Measurements from ENCODE around the gene GAN. TPM values are rescaled to one million over a fixed set of nuclear protein-coding genes. Genes with fewer than 3 reads are reported as not detected.
"Not testable (repeated sequence)": the region's sequence is repeated elsewhere in the genome, so short reads cannot be mapped to it uniquely, and the experiment has no call there.

Gene GAN
- total RNA-seq, 1 experiment from 2014 or later: 6.8 TPM

- in situ Hi-C loops (cut with HindIII; ENCODE audit: low pct_unique_long_range_greater_than_20kb, low sequenced_read_pairs): no loop called here
Measured at GRCh38 chr16:81333356-81333755, 18.6 kb downstream of the GAN start.

GRCh38 chr16:81335669-81336068 is 20.9 kb downstream of the GAN start:
- DNase-seq (ENCODE audit: low read depth, low spot score): no peak
- in situ Hi-C loops (cut with HindIII; ENCODE audit: low pct_unique_long_range_greater_than_20kb, low sequenced_read_pairs): no loop called here

More at GRCh38 chr16:81333356-81333755, 18.6 kb downstream of the GAN start:
- DNase-seq (ENCODE audit: low read depth, low spot score): no peak

- in situ Hi-C loops (cut with HindIII; ENCODE audit: low pct_unique_long_range_greater_than_20kb, low sequenced_read_pairs): no loop called here
- no peak for DNase-seq (ENCODE audit: low read depth, low spot score)
Measured at GRCh38 chr16:81337097-81337496, 22.3 kb downstream of the GAN start.

GRCh38 chr16:81345172-81345571 is 30.4 kb downstream of the GAN start:
- in situ Hi-C loops (cut with HindIII; ENCODE audit: low pct_unique_long_range_greater_than_20kb, low sequenced_read_pairs); DNase-seq (ENCODE audit: low read depth, low spot score): not testable (repeated sequence)

- no peak for DNase-seq (ENCODE audit: low read depth, low spot score)
- in situ Hi-C loops (cut with HindIII; ENCODE audit: low pct_unique_long_range_greater_than_20kb, low sequenced_read_pairs): no loop called here
Measured at GRCh38 chr16:81347425-81347824, 32.7 kb downstream of the GAN start.

GRCh38 chr16:81349608-81350305 is 35.0 kb downstream of the GAN start:
- in situ Hi-C loops (cut with HindIII; ENCODE audit: low pct_unique_long_range_greater_than_20kb, low sequenced_read_pairs): no loop called here
- no peak for DNase-seq (ENCODE audit: low read depth, low spot score)

GRCh38 chr16:81350306-81350615 is 35.5 kb downstream of the GAN start:
- DNase-seq (ENCODE audit: low read depth, low spot score): peak; percentile 19
- in situ Hi-C loops (cut with HindIII; ENCODE audit: low pct_unique_long_range_greater_than_20kb, low sequenced_read_pairs): no loop called here

- in situ Hi-C loops (cut with HindIII; ENCODE audit: low pct_unique_long_range_greater_than_20kb, low sequenced_read_pairs): no loop called here
- no peak for DNase-seq (ENCODE audit: low read depth, low spot score)
Measured at GRCh38 chr16:81353895-81354294, 39.1 kb downstream of the GAN start.

GRCh38 chr16:81357711-81358260 is 43.0 kb downstream of the GAN start:
- in situ Hi-C loops (cut with HindIII; ENCODE audit: low pct_unique_long_range_greater_than_20kb, low sequenced_read_pairs): no loop called here
- no peak for DNase-seq (ENCODE audit: low read depth, low spot score)

GRCh38 chr16:81358860-81359259 is 44.1 kb downstream of the GAN start:
- in situ Hi-C loops (cut with HindIII; ENCODE audit: low pct_unique_long_range_greater_than_20kb, low sequenced_read_pairs): no loop called here
- no peak for DNase-seq (ENCODE audit: low read depth, low spot score)

GRCh38 chr16:81360135-81360534 is 45.4 kb downstream of the GAN start:
- no peak for DNase-seq (ENCODE audit: low read depth, low spot score)
- in situ Hi-C loops (cut with HindIII; ENCODE audit: low pct_unique_long_range_greater_than_20kb, low sequenced_read_pairs): no loop called here

GRCh38 chr16:81365731-81366130 is 51.0 kb downstream of the GAN start:
- no peak for DNase-seq (ENCODE audit: low read depth, low spot score)
- in situ Hi-C loops (cut with HindIII; ENCODE audit: low pct_unique_long_range_greater_than_20kb, low sequenced_read_pairs): no loop called here

- in situ Hi-C loops (cut with HindIII; ENCODE audit: low pct_unique_long_range_greater_than_20kb, low sequenced_read_pairs): no loop called here
- peak; percentile 65 for DNase-seq (ENCODE audit: low read depth, low spot score)
Measured at GRCh38 chr16:81366316-81366932, 51.7 kb downstream of the GAN start.

- no peak for DNase-seq (ENCODE audit: low read depth, low spot score)
- in situ Hi-C loops (cut with HindIII; ENCODE audit: low pct_unique_long_range_greater_than_20kb, low sequenced_read_pairs): no loop called here
Measured at GRCh38 chr16:81367821-81368220, 53.1 kb downstream of the GAN start.

GRCh38 chr16:81369888-81370504 is 55.2 kb downstream of the GAN start:
- in situ Hi-C loops (cut with HindIII; ENCODE audit: low pct_unique_long_range_greater_than_20kb, low sequenced_read_pairs): no loop called here
- DNase-seq (ENCODE audit: low read depth, low spot score): no peak

- no peak for DNase-seq (ENCODE audit: low read depth, low spot score)
- in situ Hi-C loops (cut with HindIII; ENCODE audit: low pct_unique_long_range_greater_than_20kb, low sequenced_read_pairs): no loop called here
Measured at GRCh38 chr16:81371106-81371505, 56.3 kb downstream of the GAN start.

- no peak for DNase-seq (ENCODE audit: low read depth, low spot score)
- in situ Hi-C loops (cut with HindIII; ENCODE audit: low pct_unique_long_range_greater_than_20kb, low sequenced_read_pairs): no loop called here
Measured at GRCh38 chr16:81374550-81374949, 59.8 kb downstream of the GAN start.

GRCh38 chr16:81376880-81377279 is 62.1 kb downstream of the GAN start:
- in situ Hi-C loops (cut with HindIII; ENCODE audit: low pct_unique_long_range_greater_than_20kb, low sequenced_read_pairs): no loop called here
- DNase-seq (ENCODE audit: low read depth, low spot score): no peak

- in situ Hi-C loops (cut with HindIII; ENCODE audit: low pct_unique_long_range_greater_than_20kb, low sequenced_read_pairs): no loop called here
- no peak for DNase-seq (ENCODE audit: low read depth, low spot score)
Measured at GRCh38 chr16:81378049-81378448, 63.3 kb downstream of the GAN start.
